GM18519 (cell line): ENCODE measurements around the gene HEATR5B.
"Not testable (repeated sequence)": the region's sequence is repeated elsewhere in the genome, so short reads cannot be mapped to it uniquely, and the experiment has no call there.

ENCODE experiments used
- ATAC-seq: cut with Tn5 transposase; IDR thresholded peaks from one replicate; pipeline ENCODE4 v1.9.1; 2021; ENCODE audit warnings: mild to moderate bottlenecking, moderate library complexity; ENCODE audit not compliant: unreplicated experiment, low FRiP score

HEATR5B gene

GRCh38 chr2:37070931-37071330 lies 13.2 kb downstream of the HEATR5B start:
- no peak for ATAC-seq

GRCh38 chr2:37068686-37069085 lies 15.5 kb downstream of the HEATR5B start:
- no peak for ATAC-seq

- no peak for ATAC-seq
Observed at GRCh38 chr2:37061776-37062175, 22.4 kb downstream of the HEATR5B start.

- ATAC-seq, result no peak
Observed at GRCh38 chr2:37061013-37061711, 23.0 kb downstream of the HEATR5B start.

- no peak for ATAC-seq
Observed at GRCh38 chr2:37060446-37060845, 23.7 kb downstream of the HEATR5B start.

GRCh38 chr2:37059841-37060240 lies 24.3 kb downstream of the HEATR5B start:
- ATAC-seq, result no peak

- no peak for ATAC-seq
Observed at GRCh38 chr2:37052600-37053332, 31.4 kb downstream of the HEATR5B start.

GRCh38 chr2:37039580-37039979 lies 44.6 kb downstream of the HEATR5B start:
- no peak for ATAC-seq

GRCh38 chr2:37037771-37038170 lies 46.4 kb downstream of the HEATR5B start:
- no peak for ATAC-seq

- ATAC-seq, result no peak
Observed at GRCh38 chr2:37029758-37030157, 54.4 kb downstream of the HEATR5B start.

- ATAC-seq, result no peak
Observed at GRCh38 chr2:37026050-37026449, 58.1 kb downstream of the HEATR5B start.

GRCh38 chr2:37020887-37021796 lies 63.0 kb downstream of the HEATR5B start:
- no peak for ATAC-seq

- ATAC-seq, result no peak
Observed at GRCh38 chr2:37020212-37020886, 63.8 kb downstream of the HEATR5B start.

GRCh38 chr2:37013315-37013641 lies 70.9 kb downstream of the HEATR5B start:
- peak; percentile 10 for ATAC-seq

GRCh38 chr2:37011130-37011529 lies 73.0 kb downstream of the HEATR5B start:
- peak; percentile 35 for ATAC-seq

GRCh38 chr2:37005118-37005868 lies 78.9 kb downstream of the HEATR5B start:
- peak; percentile 99 for ATAC-seq

- no peak for ATAC-seq
Observed at GRCh38 chr2:37000988-37001556, 83.1 kb downstream of the HEATR5B start.

- ATAC-seq, result no peak
Observed at GRCh38 chr2:37000318-37000717, 83.9 kb downstream of the HEATR5B start.

- ATAC-seq, result not testable (repeated sequence)
Observed at GRCh38 chr2:36999416-36999815, 84.8 kb downstream of the HEATR5B start.
